Measurements from ENCODE around the gene CASKIN1.

DNA sequence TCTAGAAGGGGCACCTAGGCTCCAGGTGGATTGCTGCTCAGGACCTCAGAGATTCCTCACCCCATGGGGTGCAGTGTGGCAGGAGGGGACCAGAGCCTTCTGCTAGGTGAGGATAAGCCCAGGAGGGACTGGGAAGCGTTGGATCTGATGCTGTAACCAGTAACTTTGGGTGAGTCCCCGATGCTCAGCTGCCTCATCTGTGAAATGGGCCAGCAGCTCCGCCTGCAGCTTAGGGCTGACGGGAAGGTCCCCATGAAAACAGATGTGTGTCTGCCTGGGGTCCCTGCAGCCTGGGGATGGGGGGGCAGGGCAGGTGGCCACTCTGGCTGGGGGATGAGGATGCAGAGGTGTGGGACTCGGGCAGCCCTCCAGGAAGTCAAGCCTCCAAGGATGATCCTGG lies 2.7 kb upstream of the CASKIN1 start:
- TF ChIP-seq, protein P1, sequence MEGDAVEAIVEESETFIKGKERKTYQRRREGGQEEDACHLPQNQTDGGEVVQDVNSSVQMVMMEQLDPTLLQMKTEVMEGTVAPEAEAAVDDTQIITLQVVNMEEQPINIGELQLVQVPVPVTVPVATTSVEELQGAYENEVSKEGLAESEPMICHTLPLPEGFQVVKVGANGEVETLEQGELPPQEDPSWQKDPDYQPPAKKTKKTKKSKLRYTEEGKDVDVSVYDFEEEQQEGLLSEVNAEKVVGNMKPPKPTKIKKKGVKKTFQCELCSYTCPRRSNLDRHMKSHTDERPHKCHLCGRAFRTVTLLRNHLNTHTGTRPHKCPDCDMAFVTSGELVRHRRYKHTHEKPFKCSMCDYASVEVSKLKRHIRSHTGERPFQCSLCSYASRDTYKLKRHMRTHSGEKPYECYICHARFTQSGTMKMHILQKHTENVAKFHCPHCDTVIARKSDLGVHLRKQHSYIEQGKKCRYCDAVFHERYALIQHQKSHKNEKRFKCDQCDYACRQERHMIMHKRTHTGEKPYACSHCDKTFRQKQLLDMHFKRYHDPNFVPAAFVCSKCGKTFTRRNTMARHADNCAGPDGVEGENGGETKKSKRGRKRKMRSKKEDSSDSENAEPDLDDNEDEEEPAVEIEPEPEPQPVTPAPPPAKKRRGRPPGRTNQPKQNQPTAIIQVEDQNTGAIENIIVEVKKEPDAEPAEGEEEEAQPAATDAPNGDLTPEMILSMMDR (IDR thresholded peaks at IDR 0.05), result no peak
- TF ChIP-seq EZH2 (IDR thresholded peaks at IDR 0.05) (no peak), EZH2phosphoT487 (IDR thresholded peaks at IDR 0.05) (no peak)

Measured in neural progenitor cell (in vitro differentiated cells).